Measurements from ENCODE around the gene THSD4.

GRCh38 chr15:71451130-71451529 is 335.9 kb downstream of the THSD4 start:
- TF ChIP-seq, protein P1, sequence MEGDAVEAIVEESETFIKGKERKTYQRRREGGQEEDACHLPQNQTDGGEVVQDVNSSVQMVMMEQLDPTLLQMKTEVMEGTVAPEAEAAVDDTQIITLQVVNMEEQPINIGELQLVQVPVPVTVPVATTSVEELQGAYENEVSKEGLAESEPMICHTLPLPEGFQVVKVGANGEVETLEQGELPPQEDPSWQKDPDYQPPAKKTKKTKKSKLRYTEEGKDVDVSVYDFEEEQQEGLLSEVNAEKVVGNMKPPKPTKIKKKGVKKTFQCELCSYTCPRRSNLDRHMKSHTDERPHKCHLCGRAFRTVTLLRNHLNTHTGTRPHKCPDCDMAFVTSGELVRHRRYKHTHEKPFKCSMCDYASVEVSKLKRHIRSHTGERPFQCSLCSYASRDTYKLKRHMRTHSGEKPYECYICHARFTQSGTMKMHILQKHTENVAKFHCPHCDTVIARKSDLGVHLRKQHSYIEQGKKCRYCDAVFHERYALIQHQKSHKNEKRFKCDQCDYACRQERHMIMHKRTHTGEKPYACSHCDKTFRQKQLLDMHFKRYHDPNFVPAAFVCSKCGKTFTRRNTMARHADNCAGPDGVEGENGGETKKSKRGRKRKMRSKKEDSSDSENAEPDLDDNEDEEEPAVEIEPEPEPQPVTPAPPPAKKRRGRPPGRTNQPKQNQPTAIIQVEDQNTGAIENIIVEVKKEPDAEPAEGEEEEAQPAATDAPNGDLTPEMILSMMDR (conservative IDR thresholded peaks at IDR 0.05; ENCODE audit: low read depth, low read length), result no peak
- no peak for TF ChIP-seq RAD21 (IDR thresholded peaks at IDR 0.05; ENCODE audit: low read length)
- TF ChIP-seq CEBPB (IDR thresholded peaks at IDR 0.05; ENCODE audit: low read depth, low read length), result no peak
- TF ChIP-seq POLR2A (IDR thresholded peaks at IDR 0.05; ENCODE audit: low read depth, low read length), result no peak
- TF ChIP-seq RFX5 (IDR thresholded peaks at IDR 0.05; ENCODE audit: low read depth, low read length), result no peak
- no peak for TF ChIP-seq RCOR1 (IDR thresholded peaks at IDR 0.05; ENCODE audit: insufficient replicate concordance, low read length)
- no peak for TF ChIP-seq MAFK (IDR thresholded peaks at IDR 0.05; ENCODE audit: low read depth, low read length)
- no peak for TF ChIP-seq MXI1 (IDR thresholded peaks at IDR 0.05; ENCODE audit: borderline replicate concordance, low read depth, low read length)
- TF ChIP-seq BHLHE40 (IDR thresholded peaks at IDR 0.05; ENCODE audit: low read depth, low read length), result no peak
- TF ChIP-seq, protein P2, sequence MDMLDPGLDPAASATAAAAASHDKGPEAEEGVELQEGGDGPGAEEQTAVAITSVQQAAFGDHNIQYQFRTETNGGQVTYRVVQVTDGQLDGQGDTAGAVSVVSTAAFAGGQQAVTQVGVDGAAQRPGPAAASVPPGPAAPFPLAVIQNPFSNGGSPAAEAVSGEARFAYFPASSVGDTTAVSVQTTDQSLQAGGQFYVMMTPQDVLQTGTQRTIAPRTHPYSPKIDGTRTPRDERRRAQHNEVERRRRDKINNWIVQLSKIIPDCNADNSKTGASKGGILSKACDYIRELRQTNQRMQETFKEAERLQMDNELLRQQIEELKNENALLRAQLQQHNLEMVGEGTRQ (IDR thresholded peaks at IDR 0.05; ENCODE audit: low read depth, low read length), result no peak
- TF ChIP-seq SMC3 (IDR thresholded peaks at IDR 0.05; ENCODE audit: low read depth, low read length), result no peak
- no peak for TF ChIP-seq FOS (IDR thresholded peaks at IDR 0.05; ENCODE audit: low read depth, low read length)
- no peak for TF ChIP-seq CHD1 (IDR thresholded peaks at IDR 0.05; ENCODE audit: low read depth, low read length)
- no peak for TF ChIP-seq MAZ (IDR thresholded peaks at IDR 0.05; ENCODE audit: borderline replicate concordance, low read depth, low read length)

Data from IMR-90 (cell line).